Measurements from ENCODE around the gene HYDIN. TPM values are rescaled to one million over a fixed set of nuclear protein-coding genes. Genes with fewer than 3 reads are reported as not detected.

Gene HYDIN
- polyA plus RNA-seq, 1 donor from 2014 or later: 2.2 TPM

GRCh38 chr16:70768203-70768580, 462.3 kb downstream of the HYDIN start:
- Histone ChIP-seq H3K4me2 (ENCODE audit: low read length) (no peak overlapping the region), H3K27ac (ENCODE audit: low read length) (no peak overlapping the region)

GRCh38 chr16:70767377-70768202, 462.9 kb downstream of the HYDIN start:
- no peak overlapping the region for H2AFZ ChIP-seq (ENCODE audit: low read depth, low read length)
- H3K9me3 ChIP-seq (ENCODE audit: low read length): no peaks in the 10 kb centered on the region
- no peak overlapping the region for H3K9ac ChIP-seq (ENCODE audit: low read length)
- no peaks in the 10 kb centered on the region for H3K27me3 ChIP-seq (ENCODE audit: insufficient read depth, low read depth, low read length)
- no peak overlapping the region for H3K4me3 ChIP-seq (ENCODE audit: low read length)
- H3F3A ChIP-seq (ENCODE audit: insufficient read depth, low read length, poor library complexity, severe bottlenecking): no peaks in the 10 kb centered on the region
- no peaks in the 10 kb centered on the region for H3K9me2 ChIP-seq (ENCODE audit: insufficient read depth, low read length)
- no peak overlapping the region for H3K27ac ChIP-seq (ENCODE audit: low read length)
- no peaks in the 10 kb centered on the region for H3K36me3 ChIP-seq (ENCODE audit: insufficient read depth, low read length)
- H3K79me2 ChIP-seq (replicated peaks; ENCODE audit: insufficient read depth, low read length): no peaks in the 10 kb centered on the region
- H4K20me1 ChIP-seq (ENCODE audit: insufficient read depth): no peaks in the 10 kb centered on the region
- H3K4me2 ChIP-seq (ENCODE audit: low read length): no peak overlapping the region
- TF ChIP-seq EP300 (conservative IDR thresholded peaks at IDR 0.05; ENCODE audit: poor library complexity, severe bottlenecking) (no peak), EZH2 (IDR thresholded peaks at IDR 0.05; ENCODE audit: borderline replicate concordance, insufficient read depth, low read length, poor library complexity, severe bottlenecking) (no peak), RAD21 (conservative IDR thresholded peaks at IDR 0.05) (no peak), POLR2AphosphoS5 (IDR thresholded peaks at IDR 0.05) (no peak), REST (IDR thresholded peaks at IDR 0.05; ENCODE audit: borderline replicate concordance) (no peak), SMC3 (conservative IDR thresholded peaks at IDR 0.05; ENCODE audit: poor library complexity) (no peak), MXI1 (conservative IDR thresholded peaks at IDR 0.05; ENCODE audit: poor library complexity, severe bottlenecking) (no peak)

More at GRCh38 chr16:70768203-70768580, 462.3 kb downstream of the HYDIN start:
- Histone ChIP-seq H3K9me2 (ENCODE audit: insufficient read depth, low read length) (no peaks in the 10 kb centered on the region), H2AFZ (ENCODE audit: low read depth, low read length) (no peak overlapping the region), H3K27me3 (ENCODE audit: insufficient read depth, low read depth, low read length) (no peaks in the 10 kb centered on the region), H3K36me3 (ENCODE audit: insufficient read depth, low read length) (no peaks in the 10 kb centered on the region), H3K9ac (ENCODE audit: low read length) (no peak overlapping the region), H3K79me2 (replicated peaks; ENCODE audit: insufficient read depth, low read length) (no peaks in the 10 kb centered on the region), H3K4me3 (ENCODE audit: low read length) (no peak overlapping the region), H3K9me3 (ENCODE audit: low read length) (no peaks in the 10 kb centered on the region), H4K20me1 (ENCODE audit: insufficient read depth) (no peaks in the 10 kb centered on the region), H3F3A (ENCODE audit: insufficient read depth, low read length, poor library complexity, severe bottlenecking) (no peaks in the 10 kb centered on the region)
- no peak for TF ChIP-seq SMC3 (conservative IDR thresholded peaks at IDR 0.05; ENCODE audit: poor library complexity)
- TF ChIP-seq POLR2AphosphoS5 (IDR thresholded peaks at IDR 0.05): no peak
- TF ChIP-seq MXI1 (conservative IDR thresholded peaks at IDR 0.05; ENCODE audit: poor library complexity, severe bottlenecking): no peak
- no peak for TF ChIP-seq REST (IDR thresholded peaks at IDR 0.05; ENCODE audit: borderline replicate concordance)
- TF ChIP-seq CTCF (IDR thresholded peaks at IDR 0.05; ENCODE audit: poor library complexity, severe bottlenecking): no peak
- TF ChIP-seq EP300 (conservative IDR thresholded peaks at IDR 0.05; ENCODE audit: poor library complexity, severe bottlenecking): no peak
- TF ChIP-seq RAD21 (conservative IDR thresholded peaks at IDR 0.05): no peak
- no peak for TF ChIP-seq EZH2 (IDR thresholded peaks at IDR 0.05; ENCODE audit: borderline replicate concordance, insufficient read depth, low read length, poor library complexity, severe bottlenecking)
- no peak for TF ChIP-seq TAF1 (IDR thresholded peaks at IDR 0.05; ENCODE audit: low read depth)
